Measurements from ENCODE around the gene VWC2L. TPM values are rescaled to one million over a fixed set of nuclear protein-coding genes. Genes with fewer than 3 reads are reported as not detected.

The VWC2L gene
- polyA plus RNA-seq, 1 donor from 2014 or later: 0.31 TPM

DNA sequence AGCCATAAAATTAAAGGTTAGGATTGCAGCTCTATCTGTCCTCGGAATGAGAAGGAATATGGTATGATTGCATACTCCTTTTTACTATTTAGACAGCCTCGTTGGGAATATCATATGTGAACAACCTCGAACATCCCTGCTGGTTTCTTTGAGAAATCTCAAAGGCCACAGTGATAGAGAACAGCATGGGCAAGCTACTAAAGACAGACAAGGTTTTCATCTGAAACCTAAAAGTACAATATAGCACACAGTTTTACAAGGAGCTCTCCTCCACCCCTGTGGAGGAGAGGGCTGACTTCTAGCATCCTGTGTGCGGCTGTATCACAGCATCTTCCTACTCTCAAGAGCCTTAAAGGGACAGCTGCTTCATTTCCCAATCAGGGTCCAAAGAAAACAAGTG lies 104.3 kb downstream of the VWC2L start:
- H3K79me2 ChIP-seq (replicated peaks; ENCODE audit: insufficient read depth, low read length): no peaks in the 10 kb centered on the region
- no peaks in the 10 kb centered on the region for H3K9me2 ChIP-seq (ENCODE audit: insufficient read depth, low read length)
- H3K27me3 ChIP-seq (ENCODE audit: insufficient read depth, low read depth, low read length): no peaks in the 10 kb centered on the region
- TF ChIP-seq TAF1 (IDR thresholded peaks at IDR 0.05; ENCODE audit: low read depth): no peak
- TF ChIP-seq EP300 (conservative IDR thresholded peaks at IDR 0.05; ENCODE audit: poor library complexity, severe bottlenecking): no peak
- TF ChIP-seq, protein P1, sequence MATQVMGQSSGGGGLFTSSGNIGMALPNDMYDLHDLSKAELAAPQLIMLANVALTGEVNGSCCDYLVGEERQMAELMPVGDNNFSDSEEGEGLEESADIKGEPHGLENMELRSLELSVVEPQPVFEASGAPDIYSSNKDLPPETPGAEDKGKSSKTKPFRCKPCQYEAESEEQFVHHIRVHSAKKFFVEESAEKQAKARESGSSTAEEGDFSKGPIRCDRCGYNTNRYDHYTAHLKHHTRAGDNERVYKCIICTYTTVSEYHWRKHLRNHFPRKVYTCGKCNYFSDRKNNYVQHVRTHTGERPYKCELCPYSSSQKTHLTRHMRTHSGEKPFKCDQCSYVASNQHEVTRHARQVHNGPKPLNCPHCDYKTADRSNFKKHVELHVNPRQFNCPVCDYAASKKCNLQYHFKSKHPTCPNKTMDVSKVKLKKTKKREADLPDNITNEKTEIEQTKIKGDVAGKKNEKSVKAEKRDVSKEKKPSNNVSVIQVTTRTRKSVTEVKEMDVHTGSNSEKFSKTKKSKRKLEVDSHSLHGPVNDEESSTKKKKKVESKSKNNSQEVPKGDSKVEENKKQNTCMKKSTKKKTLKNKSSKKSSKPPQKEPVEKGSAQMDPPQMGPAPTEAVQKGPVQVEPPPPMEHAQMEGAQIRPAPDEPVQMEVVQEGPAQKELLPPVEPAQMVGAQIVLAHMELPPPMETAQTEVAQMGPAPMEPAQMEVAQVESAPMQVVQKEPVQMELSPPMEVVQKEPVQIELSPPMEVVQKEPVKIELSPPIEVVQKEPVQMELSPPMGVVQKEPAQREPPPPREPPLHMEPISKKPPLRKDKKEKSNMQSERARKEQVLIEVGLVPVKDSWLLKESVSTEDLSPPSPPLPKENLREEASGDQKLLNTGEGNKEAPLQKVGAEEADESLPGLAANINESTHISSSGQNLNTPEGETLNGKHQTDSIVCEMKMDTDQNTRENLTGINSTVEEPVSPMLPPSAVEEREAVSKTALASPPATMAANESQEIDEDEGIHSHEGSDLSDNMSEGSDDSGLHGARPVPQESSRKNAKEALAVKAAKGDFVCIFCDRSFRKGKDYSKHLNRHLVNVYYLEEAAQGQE (IDR thresholded peaks at IDR 0.05; ENCODE audit: borderline replicate concordance): no peak
- TF ChIP-seq POLR2AphosphoS5 (IDR thresholded peaks at IDR 0.05): no peak
- TF ChIP-seq EZH2 (IDR thresholded peaks at IDR 0.05; ENCODE audit: borderline replicate concordance, insufficient read depth, low read length, poor library complexity, severe bottlenecking): no peak
- TF ChIP-seq, protein P2, sequence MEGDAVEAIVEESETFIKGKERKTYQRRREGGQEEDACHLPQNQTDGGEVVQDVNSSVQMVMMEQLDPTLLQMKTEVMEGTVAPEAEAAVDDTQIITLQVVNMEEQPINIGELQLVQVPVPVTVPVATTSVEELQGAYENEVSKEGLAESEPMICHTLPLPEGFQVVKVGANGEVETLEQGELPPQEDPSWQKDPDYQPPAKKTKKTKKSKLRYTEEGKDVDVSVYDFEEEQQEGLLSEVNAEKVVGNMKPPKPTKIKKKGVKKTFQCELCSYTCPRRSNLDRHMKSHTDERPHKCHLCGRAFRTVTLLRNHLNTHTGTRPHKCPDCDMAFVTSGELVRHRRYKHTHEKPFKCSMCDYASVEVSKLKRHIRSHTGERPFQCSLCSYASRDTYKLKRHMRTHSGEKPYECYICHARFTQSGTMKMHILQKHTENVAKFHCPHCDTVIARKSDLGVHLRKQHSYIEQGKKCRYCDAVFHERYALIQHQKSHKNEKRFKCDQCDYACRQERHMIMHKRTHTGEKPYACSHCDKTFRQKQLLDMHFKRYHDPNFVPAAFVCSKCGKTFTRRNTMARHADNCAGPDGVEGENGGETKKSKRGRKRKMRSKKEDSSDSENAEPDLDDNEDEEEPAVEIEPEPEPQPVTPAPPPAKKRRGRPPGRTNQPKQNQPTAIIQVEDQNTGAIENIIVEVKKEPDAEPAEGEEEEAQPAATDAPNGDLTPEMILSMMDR (IDR thresholded peaks at IDR 0.05; ENCODE audit: poor library complexity, severe bottlenecking): no peak
- TF ChIP-seq RAD21 (conservative IDR thresholded peaks at IDR 0.05): no peak
- no peaks in the 10 kb centered on the region for H4K20me1 ChIP-seq (ENCODE audit: insufficient read depth)
- H3K9ac ChIP-seq (ENCODE audit: low read length): no peak overlapping the region
- no peaks in the 10 kb centered on the region for H3K9me3 ChIP-seq (ENCODE audit: low read length)
- H3K4me3 ChIP-seq (ENCODE audit: low read length): no peak overlapping the region
- no peak overlapping the region for H2AFZ ChIP-seq (ENCODE audit: low read depth, low read length)
- H3K36me3 ChIP-seq (ENCODE audit: insufficient read depth, low read length): no peaks in the 10 kb centered on the region
- H3K27ac ChIP-seq (ENCODE audit: low read length): no peak overlapping the region
- H3F3A ChIP-seq (ENCODE audit: insufficient read depth, low read length, poor library complexity, severe bottlenecking): no peaks in the 10 kb centered on the region
- no peak overlapping the region for H3K4me2 ChIP-seq (ENCODE audit: low read length)

DNA sequence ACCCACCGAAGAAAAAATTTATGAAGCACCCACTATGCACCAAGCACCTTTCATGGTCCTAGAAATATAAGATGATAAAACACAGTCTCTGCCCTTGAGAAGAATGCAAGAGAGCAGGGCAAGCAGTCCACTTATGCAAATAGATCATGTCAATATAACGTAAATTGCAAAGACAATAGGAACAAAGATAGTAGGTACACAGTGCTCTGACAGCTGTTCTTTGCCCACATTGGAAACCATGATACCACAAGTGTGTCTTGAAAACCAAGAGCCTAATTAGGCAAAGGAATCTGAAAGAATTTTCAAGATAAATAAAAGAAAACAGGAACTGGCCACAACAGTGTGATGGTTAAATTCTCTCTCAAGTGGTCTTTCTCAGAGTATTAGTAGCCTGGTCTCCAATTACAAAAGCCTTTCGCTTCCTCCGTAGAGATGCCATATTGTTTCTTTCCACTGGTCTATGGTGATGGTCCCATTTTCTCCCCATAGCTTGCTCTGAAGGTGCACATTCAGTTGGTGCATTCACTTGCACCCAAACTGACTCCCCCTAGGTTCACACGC lies 108.5 kb downstream of the VWC2L start:
- TF ChIP-seq, protein P2 (IDR thresholded peaks at IDR 0.05; ENCODE audit: poor library complexity, severe bottlenecking): no peak
- TF ChIP-seq, protein P1 (IDR thresholded peaks at IDR 0.05; ENCODE audit: borderline replicate concordance): no peak
- no peak for TF ChIP-seq SMC3 (conservative IDR thresholded peaks at IDR 0.05; ENCODE audit: poor library complexity)
- no peak for TF ChIP-seq POLR2AphosphoS5 (IDR thresholded peaks at IDR 0.05)
- TF ChIP-seq EP300 (conservative IDR thresholded peaks at IDR 0.05; ENCODE audit: poor library complexity, severe bottlenecking): no peak
- no peak for TF ChIP-seq TAF1 (IDR thresholded peaks at IDR 0.05; ENCODE audit: low read depth)
- no peak for TF ChIP-seq MXI1 (conservative IDR thresholded peaks at IDR 0.05; ENCODE audit: poor library complexity, severe bottlenecking)
- no peak for TF ChIP-seq EZH2 (IDR thresholded peaks at IDR 0.05; ENCODE audit: borderline replicate concordance, insufficient read depth, low read length, poor library complexity, severe bottlenecking)
- no peak for TF ChIP-seq RAD21 (conservative IDR thresholded peaks at IDR 0.05)
- H3K27ac ChIP-seq (ENCODE audit: low read length): no peak overlapping the region

More for the DNA sequence above, 108.5 kb downstream of the VWC2L start:
- Histone ChIP-seq H3K9me2 (ENCODE audit: insufficient read depth, low read length) (no peaks in the 10 kb centered on the region), H3K27me3 (ENCODE audit: insufficient read depth, low read depth, low read length) (no peaks in the 10 kb centered on the region), H4K20me1 (ENCODE audit: insufficient read depth) (no peaks in the 10 kb centered on the region), H3F3A (ENCODE audit: insufficient read depth, low read length, poor library complexity, severe bottlenecking) (no peaks in the 10 kb centered on the region), H3K4me3 (ENCODE audit: low read length) (no peak overlapping the region), H2AFZ (ENCODE audit: low read depth, low read length) (no peak overlapping the region), H3K4me2 (ENCODE audit: low read length) (no peak overlapping the region), H3K79me2 (replicated peaks; ENCODE audit: insufficient read depth, low read length) (no peaks in the 10 kb centered on the region), H3K9me3 (ENCODE audit: low read length) (no peaks in the 10 kb centered on the region), H3K9ac (ENCODE audit: low read length) (no peak overlapping the region), H3K36me3 (ENCODE audit: insufficient read depth, low read length) (no peaks in the 10 kb centered on the region)
